NCI-H69 (cell line): ENCODE measurements around the gene MUC4.
"Not testable (repeated sequence)": the region's sequence is repeated elsewhere in the genome, so short reads cannot be mapped to it uniquely, and the experiment has no call there.

Experiments
- DNase-seq: peaks from one replicate; lab custom pipeline; 2025; lab: John Stamatoyannopoulos, UW

MUC4 gene

GRCh38 chr3:195810455-195810845, 1.3 kb downstream of the MUC4 start:
- DNase-seq = no peak

- no peak for DNase-seq
Observed at GRCh38 chr3:195809796-195810454, 1.8 kb downstream of the MUC4 start.

GRCh38 chr3:195809291-195809785, 2.4 kb downstream of the MUC4 start:
- DNase-seq = no peak

- no peak for DNase-seq
Observed at GRCh38 chr3:195808741-195809290, 2.9 kb downstream of the MUC4 start.

- no peak for DNase-seq
Observed at GRCh38 chr3:195807681-195808121, 4.0 kb downstream of the MUC4 start.

- no peak for DNase-seq
Observed at GRCh38 chr3:195806916-195807231, 4.9 kb downstream of the MUC4 start.

- no peak for DNase-seq
Observed at GRCh38 chr3:195806211-195806915, 5.4 kb downstream of the MUC4 start.

GRCh38 chr3:195805588-195805987, 6.1 kb downstream of the MUC4 start:
- DNase-seq = not testable (repeated sequence)

GRCh38 chr3:195805181-195805580, 6.5 kb downstream of the MUC4 start:
- DNase-seq = no peak

- DNase-seq = no peak
Observed at GRCh38 chr3:195803289-195803908, 8.3 kb downstream of the MUC4 start.

GRCh38 chr3:195802795-195803194, 8.9 kb downstream of the MUC4 start:
- DNase-seq = no peak

GRCh38 chr3:195802261-195802701, 9.4 kb downstream of the MUC4 start:
- DNase-seq = no peak

- no peak for DNase-seq
Observed at GRCh38 chr3:195801251-195802183, 10.2 kb downstream of the MUC4 start.

GRCh38 chr3:195800240-195800639, 11.5 kb downstream of the MUC4 start:
- DNase-seq = no peak

GRCh38 chr3:195796795-195797194, 14.9 kb downstream of the MUC4 start:
- DNase-seq = no peak

GRCh38 chr3:195794708-195795107, 17.0 kb downstream of the MUC4 start:
- no peak for DNase-seq

- not testable (repeated sequence) for DNase-seq
Observed at GRCh38 chr3:195792621-195793020, 19.1 kb downstream of the MUC4 start.

- DNase-seq = no peak
Observed at GRCh38 chr3:195790901-195791300, 20.8 kb downstream of the MUC4 start.

- DNase-seq = no peak
Observed at GRCh38 chr3:195788711-195789581, 22.8 kb downstream of the MUC4 start.

- DNase-seq = not testable (repeated sequence)
Observed at GRCh38 chr3:195785781-195786405, 25.8 kb downstream of the MUC4 start.
